B cell (primary cell): ENCODE measurements around the gene SCARB1.

ENCODE experiments used
- CTCF ChIP-seq: fragments of 200-600 bp; IDR thresholded peaks from one replicate; pipeline ENCODE4 v1.8.0; 2022; ENCODE audit warnings: antibody characterized with exemption, mild to moderate bottlenecking
- EZH2 ChIP-seq: IDR thresholded peaks from 2 replicates; pipeline ENCODE4 v1.6.1; 2012; ENCODE audit warnings: borderline replicate concordance, low read depth, mild to moderate bottlenecking, moderate library complexity, low read length; ENCODE audit not compliant: insufficient read depth, poor library complexity, severe bottlenecking

GRCh38 chr12:124752437-124753227, 111.0 kb downstream of the SCARB1 start:
- TF ChIP-seq CTCF: no peak
- TF ChIP-seq EZH2: no peak
